Measurements from ENCODE around the gene ZFYVE27.

ZFYVE27 gene

GRCh38 chr10:97726636-97727178 lies 10.2 kb upstream of the ZFYVE27 start:
- no peak overlapping the region for H3K4me3 ChIP-seq (ENCODE audit: low read depth, low read length)
- TF ChIP-seq CTCF (IDR thresholded peaks at IDR 0.05; ENCODE audit: insufficient read depth, low read depth, low read length, missing control alignments): no peak
- no peak for DNase-seq (ENCODE audit: low read depth)

- no peak for TF ChIP-seq CTCF (IDR thresholded peaks at IDR 0.05; ENCODE audit: insufficient read depth, low read depth, low read length, missing control alignments)
- DNase-seq (ENCODE audit: low read depth): no peak
- H3K4me3 ChIP-seq (ENCODE audit: low read depth, low read length): no peak overlapping the region
These were observed 7.9 kb upstream of the ZFYVE27 start for GRCh38 chr10:97729014-97729413.

GRCh38 chr10:97731346-97732051 lies 5.4 kb upstream of the ZFYVE27 start:
- TF ChIP-seq CTCF (IDR thresholded peaks at IDR 0.05; ENCODE audit: insufficient read depth, low read depth, low read length, missing control alignments): peak; percentile 80
- H3K4me3 ChIP-seq (ENCODE audit: low read depth, low read length): no peak overlapping the region
- DNase-seq (ENCODE audit: low read depth): peak; percentile 71

- TF ChIP-seq CTCF (IDR thresholded peaks at IDR 0.05; ENCODE audit: insufficient read depth, low read depth, low read length, missing control alignments): no peak
- no peak for DNase-seq (ENCODE audit: low read depth)
- H3K4me3 ChIP-seq (ENCODE audit: low read depth, low read length): no peak overlapping the region
These were observed 4.9 kb upstream of the ZFYVE27 start for GRCh38 chr10:97732052-97732359.

- H3K4me3 ChIP-seq (ENCODE audit: low read depth, low read length): no peak overlapping the region
- TF ChIP-seq CTCF (IDR thresholded peaks at IDR 0.05; ENCODE audit: insufficient read depth, low read depth, low read length, missing control alignments): no peak
- DNase-seq (ENCODE audit: low read depth): no peak
These were observed 3.7 kb upstream of the ZFYVE27 start for GRCh38 chr10:97733256-97733655.

GRCh38 chr10:97734021-97734420 lies 2.9 kb upstream of the ZFYVE27 start:
- TF ChIP-seq CTCF (IDR thresholded peaks at IDR 0.05; ENCODE audit: insufficient read depth, low read depth, low read length, missing control alignments): no peak
- no peak for DNase-seq (ENCODE audit: low read depth)
- no peak overlapping the region for H3K4me3 ChIP-seq (ENCODE audit: low read depth, low read length)

- H3K4me3 ChIP-seq (ENCODE audit: low read depth, low read length): peak overlapping the region; percentile 99
- no peak for TF ChIP-seq CTCF (IDR thresholded peaks at IDR 0.05; ENCODE audit: insufficient read depth, low read depth, low read length, missing control alignments)
- no peak for DNase-seq (ENCODE audit: low read depth)
These were observed 476 bp upstream of the ZFYVE27 start for GRCh38 chr10:97736403-97736901.

Measured in GM12865 (cell line).